CD8-positive, alpha-beta memory T cell (primary cell): ENCODE data around the gene PDE8A. TPM values are rescaled to one million over a fixed set of nuclear protein-coding genes. Genes with fewer than 3 reads are reported as not detected.

ENCODE experiments used
- CTCF ChIA-PET: fragments of 350-600 bp; sonication (Branson Sonifier 250); formaldehyde crosslinking; loops from one replicate; lab custom pipeline; 2021; ENCODE audit warnings: antibody characterized with exemption; lab: Charles Lee
- POLR2A ChIA-PET: fragments of 350-600 bp; sonication (Branson Sonifier 250); formaldehyde crosslinking; loops from one replicate; lab custom pipeline; 2021; ENCODE audit warnings: antibody characterized with exemption; lab: Charles Lee
- DNase-seq, 5 donors: peaks; one replicate each; pipeline versions ENCODE4 v3.0.0 to v3.0.0-alpha.2; 2020 to 2022; ENCODE audit warnings: mixed read lengths in 1 of 5
- H3K27ac ChIP-seq: one replicate; pipeline ENCODE4 v1.7.0; 2013; ENCODE audit warnings: low read depth, mild to moderate bottlenecking, low read length, moderate library complexity
- H3K27me3 ChIP-seq: 2 replicates; pipeline ENCODE4 v1.7.0; 2013; ENCODE audit warnings: low read length, mild to moderate bottlenecking; ENCODE audit not compliant: insufficient read depth, poor library complexity, severe bottlenecking
- H3K36me3 ChIP-seq: 2 replicates; pipeline ENCODE4 v1.7.0; 2013; ENCODE audit warnings: mild to moderate bottlenecking, low read length, moderate library complexity; ENCODE audit not compliant: insufficient read depth
- H3K4me1 ChIP-seq: 2 replicates; pipeline ENCODE4 v1.7.0; 2013; ENCODE audit warnings: mild to moderate bottlenecking, low read length, moderate library complexity; ENCODE audit not compliant: insufficient read depth
- H3K4me3 ChIP-seq: 2 replicates; pipeline ENCODE4 v1.7.0; 2013; ENCODE audit warnings: mild to moderate bottlenecking, low read length
- H3K9me3 ChIP-seq: 2 replicates; pipeline ENCODE4 v1.7.0; 2013; ENCODE audit warnings: mild to moderate bottlenecking, low read length
- H3K27ac Mint-ChIP-seq, 8 donors: one replicate each; pipeline ENCODE4 v1.8.0; 2020 to 2021; ENCODE audit warnings: mixed read lengths in 8 of 8, mild to moderate bottlenecking in 6 of 8, inconsistent platforms in 3 of 8, moderate library complexity in 3 of 8
- H3K27me3 Mint-ChIP-seq, 2 donors: one replicate each; pipeline ENCODE4 v1.8.0; 2020 to 2021; ENCODE audit warnings: mixed read lengths in 2 of 2, mild to moderate bottlenecking in 1 of 2, moderate library complexity in 1 of 2
- H3K36me3 Mint-ChIP-seq, 3 donors: one replicate each; pipeline ENCODE4 v1.8.0; 2020 to 2021; ENCODE audit warnings: mixed read lengths in 3 of 3, inconsistent platforms in 1 of 3, mild to moderate bottlenecking in 1 of 3
- H3K4me1 Mint-ChIP-seq, 3 donors: one replicate each; pipeline ENCODE4 v1.8.0; 2020 to 2021; ENCODE audit warnings: mixed read lengths in 3 of 3, inconsistent platforms in 1 of 3, mild to moderate bottlenecking in 1 of 3
- H3K4me3 Mint-ChIP-seq, 7 donors: one replicate each; pipeline ENCODE4 v1.8.0; 2020 to 2021; ENCODE audit warnings: mixed read lengths in 7 of 7, mild to moderate bottlenecking in 6 of 7, moderate library complexity in 4 of 7, inconsistent platforms in 2 of 7
- H3K9me3 Mint-ChIP-seq, 5 donors: one replicate each; pipeline ENCODE4 v1.8.0; 2020 to 2022; ENCODE audit warnings: mixed read lengths in 5 of 5, mild to moderate bottlenecking in 3 of 5, moderate library complexity in 2 of 5, inconsistent platforms in 1 of 5
- polyA plus RNA-seq: library from polyadenylated mRNA; unstranded; fragments of 300-500 nt; fragmentation: Illumina TruSeq; gene quantifications from one replicate; pipeline ENCODE4 v1.2.3, GENCODE V29; 2021
- total RNA-seq, 2 experiments: library from RNA; stranded (reverse); gene quantifications; one replicate each; pipeline ENCODE4 v1.2.3, GENCODE V29; 2021

The PDE8A gene
- total and polyA plus RNA-seq, 3 experiments from 2014 or later = 4.4 to 17.6 (median 14.3) TPM

DNA sequence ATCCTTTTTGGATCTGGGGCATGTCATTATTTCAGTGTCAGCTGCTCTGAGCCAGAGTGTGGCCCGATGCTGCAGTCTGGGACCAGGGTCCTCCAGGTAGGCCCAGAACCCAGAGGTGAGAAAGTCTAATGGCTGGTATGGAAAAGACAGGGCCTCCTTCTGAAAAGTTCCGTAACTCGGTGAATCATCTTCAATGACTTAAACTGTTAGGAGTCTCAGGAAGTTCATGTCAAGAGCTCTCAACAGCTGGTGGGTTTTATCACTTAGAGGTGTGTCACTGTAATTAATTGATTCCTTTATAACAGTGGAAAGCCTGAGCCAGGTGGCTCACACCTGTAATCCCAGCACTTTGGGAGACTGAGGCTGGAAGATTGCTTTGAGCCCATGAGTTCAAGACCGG is 28.5 kb upstream of the PDE8A start:
- CTCF ChIA-PET = interaction anchor here (0.6 kb wide), 1 partner anchor 25 kb away, joined by 3 read pairs; no protein-coding TSS in a partner anchor
- H3K27me3 ChIP-seq = no peaks in the 10 kb centered on the region
- POLR2A ChIA-PET = no interaction called here
- H3K4me3 Mint-ChIP-seq = no peak overlapping the region
- H3K27ac Mint-ChIP-seq = no peak overlapping the region
- H3K4me3 ChIP-seq = no peak overlapping the region
- no peaks in the 10 kb centered on the region for H3K36me3 Mint-ChIP-seq
- no peaks in the 10 kb centered on the region for H3K4me1 ChIP-seq
- peaks cover 5 to 26% of the 10 kb centered on the region in 2 donors for H3K27me3 Mint-ChIP-seq
- H3K4me1 Mint-ChIP-seq = peaks cover 3 to 7% (median 4%) of the 10 kb centered on the region in 3 donors
- DNase-seq = no peak
- peaks cover 0 to 3% (median 0%) of the 10 kb centered on the region in 5 donors for H3K9me3 Mint-ChIP-seq
- H3K36me3 ChIP-seq = no peaks in the 10 kb centered on the region
- H3K27ac ChIP-seq = no peak overlapping the region
- no peaks in the 10 kb centered on the region for H3K9me3 ChIP-seq

DNA sequence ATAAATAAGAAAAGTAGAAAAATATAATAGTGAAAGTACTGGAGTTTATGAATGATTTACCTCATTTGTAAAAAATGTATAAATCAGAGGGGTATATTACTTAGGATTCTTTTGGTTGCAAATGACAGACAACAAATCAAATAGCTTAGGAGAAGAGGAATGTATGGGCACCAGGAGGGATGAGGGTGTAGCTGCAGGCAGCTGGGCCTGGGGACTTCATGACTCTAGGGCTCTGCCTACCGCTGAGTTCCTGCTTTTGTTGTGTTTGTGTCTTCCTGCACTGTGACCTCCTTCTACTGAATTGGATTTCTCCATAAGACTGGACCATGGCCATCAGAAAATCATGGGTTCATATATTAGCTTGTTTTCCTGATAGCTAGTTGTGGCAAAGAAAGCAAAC is 27.9 kb upstream of the PDE8A start:
- ChIA-PET POLR2A (no interaction called here), CTCF (interaction anchor here (0.6 kb wide), 1 partner anchor 26 kb away, joined by 3 read pairs; no protein-coding TSS in a partner anchor)
- Mint-ChIP-seq H3K4me1 (peaks cover 3 to 7% (median 4%) of the 10 kb centered on the region in 3 donors), H3K27me3 (peaks cover 5 to 28% of the 10 kb centered on the region in 2 donors), H3K36me3 (no peaks in the 10 kb centered on the region), H3K27ac (no peak overlapping the region), H3K4me3 (no peak overlapping the region), H3K9me3 (peaks cover 0 to 3% (median 0%) of the 10 kb centered on the region in 5 donors)
- H3K9me3 ChIP-seq = no peaks in the 10 kb centered on the region
- no peak overlapping the region for H3K4me3 ChIP-seq
- H3K27me3 ChIP-seq = no peaks in the 10 kb centered on the region
- H3K36me3 ChIP-seq = no peaks in the 10 kb centered on the region
- no peak overlapping the region for H3K27ac ChIP-seq
- no peaks in the 10 kb centered on the region for H3K4me1 ChIP-seq
- DNase-seq = no peak

DNA sequence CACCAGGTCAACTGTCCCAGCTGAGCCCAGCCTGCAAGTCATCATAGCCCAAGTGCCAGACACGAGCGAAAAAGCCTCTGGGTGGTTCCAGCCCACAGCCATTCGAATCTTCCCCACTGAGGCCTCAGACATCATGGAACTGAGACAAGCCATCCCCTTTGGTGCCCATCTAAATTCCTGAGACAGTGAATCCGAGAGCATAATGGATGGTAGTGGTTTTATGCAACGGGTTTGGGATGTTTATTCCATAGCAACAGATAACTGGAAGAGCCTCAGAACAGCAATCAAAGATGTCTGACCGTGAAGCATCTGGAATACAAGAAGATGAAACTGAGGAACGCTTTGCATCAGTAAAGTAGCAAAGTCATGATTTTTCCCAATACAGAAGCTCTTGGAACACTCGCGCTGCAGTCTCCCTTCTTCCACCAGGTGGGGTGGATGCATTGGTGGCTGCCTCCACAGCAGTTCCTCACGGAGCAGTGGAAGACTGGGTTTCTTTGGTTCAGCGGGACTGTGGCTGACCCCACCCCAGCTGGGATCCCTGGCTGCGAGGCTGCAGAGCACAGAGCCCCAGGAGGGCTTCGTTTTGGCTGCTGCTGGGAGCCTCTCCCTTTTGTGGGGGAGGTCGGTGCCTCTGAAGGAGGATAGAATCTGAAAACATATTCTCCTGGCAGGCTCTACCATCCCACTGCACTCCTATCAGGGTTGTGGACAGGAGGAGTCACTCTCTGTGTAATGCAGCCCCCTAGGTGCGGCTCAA is 26.4 kb upstream of the PDE8A start:
- ChIA-PET CTCF (interaction anchor here (0.6 to 1.1 kb wide), 2 partner anchors 16 to 89 kb away, joined by 3 to 4 read pairs; no protein-coding TSS in a partner anchor), POLR2A (interaction anchor here (0.7 kb wide), 1 partner anchor 25 kb away, joined by 3 read pairs; no protein-coding TSS in a partner anchor)
- Histone ChIP-seq H3K4me1 (no peaks in the 10 kb centered on the region), H3K36me3 (no peaks in the 10 kb centered on the region), H3K9me3 (no peaks in the 10 kb centered on the region), H3K27me3 (no peaks in the 10 kb centered on the region), H3K27ac (no peak overlapping the region), H3K4me3 (no peak overlapping the region)
- DNase-seq = peak; percentile 3 to 56 (median 21)
- H3K27ac Mint-ChIP-seq = no peak overlapping the region
- H3K36me3 Mint-ChIP-seq = peaks cover 0 to 2% (median 0%) of the 10 kb centered on the region in 3 donors
- no peak overlapping the region for H3K4me3 Mint-ChIP-seq
- peaks cover 0 to 3% (median 0%) of the 10 kb centered on the region in 5 donors for H3K9me3 Mint-ChIP-seq
- peaks cover 6 to 23% of the 10 kb centered on the region in 2 donors for H3K27me3 Mint-ChIP-seq
- peaks cover 3 to 7% (median 4%) of the 10 kb centered on the region in 3 donors for H3K4me1 Mint-ChIP-seq

DNA sequence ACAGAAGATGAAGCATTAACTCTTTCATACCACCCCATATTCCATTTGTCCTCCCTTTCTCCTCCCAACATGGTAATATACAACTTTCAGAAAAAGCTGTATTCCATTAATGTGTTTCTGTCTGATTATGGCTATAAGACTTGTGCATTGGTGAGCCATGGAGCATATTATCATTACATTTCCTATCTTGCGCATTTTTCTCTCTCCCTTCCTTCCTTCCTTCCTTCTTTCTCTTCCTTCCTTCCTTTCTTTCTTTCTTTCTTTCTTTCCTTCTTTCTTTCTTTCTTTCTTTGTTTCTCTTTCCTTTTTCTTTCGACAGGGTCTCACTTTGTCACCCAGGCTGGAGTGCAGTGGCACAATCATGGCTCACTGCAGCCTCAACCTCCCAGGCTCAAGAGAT is 25.5 kb upstream of the PDE8A start:
- Histone ChIP-seq H3K36me3 (no peaks in the 10 kb centered on the region), H3K4me1 (no peaks in the 10 kb centered on the region), H3K9me3 (no peaks in the 10 kb centered on the region), H3K4me3 (no peak overlapping the region), H3K27me3 (no peaks in the 10 kb centered on the region), H3K27ac (no peak overlapping the region)
- POLR2A ChIA-PET = no interaction called here
- CTCF ChIA-PET = interaction anchor here (0.9 to 2.1 kb wide), 3 partner anchors 32 to 213 kb away, joined by 3 to 5 read pairs (median 3); no protein-coding TSS in a partner anchor
- peaks cover 0 to 2% (median 0%) of the 10 kb centered on the region in 3 donors for H3K36me3 Mint-ChIP-seq
- no peak overlapping the region for H3K4me3 Mint-ChIP-seq
- peaks cover 4 to 27% of the 10 kb centered on the region in 2 donors for H3K27me3 Mint-ChIP-seq
- H3K27ac Mint-ChIP-seq = no peak overlapping the region
- peaks cover 3 to 7% (median 4%) of the 10 kb centered on the region in 3 donors for H3K4me1 Mint-ChIP-seq
- no peak for DNase-seq
- no peaks in the 10 kb centered on the region for H3K9me3 Mint-ChIP-seq

DNA sequence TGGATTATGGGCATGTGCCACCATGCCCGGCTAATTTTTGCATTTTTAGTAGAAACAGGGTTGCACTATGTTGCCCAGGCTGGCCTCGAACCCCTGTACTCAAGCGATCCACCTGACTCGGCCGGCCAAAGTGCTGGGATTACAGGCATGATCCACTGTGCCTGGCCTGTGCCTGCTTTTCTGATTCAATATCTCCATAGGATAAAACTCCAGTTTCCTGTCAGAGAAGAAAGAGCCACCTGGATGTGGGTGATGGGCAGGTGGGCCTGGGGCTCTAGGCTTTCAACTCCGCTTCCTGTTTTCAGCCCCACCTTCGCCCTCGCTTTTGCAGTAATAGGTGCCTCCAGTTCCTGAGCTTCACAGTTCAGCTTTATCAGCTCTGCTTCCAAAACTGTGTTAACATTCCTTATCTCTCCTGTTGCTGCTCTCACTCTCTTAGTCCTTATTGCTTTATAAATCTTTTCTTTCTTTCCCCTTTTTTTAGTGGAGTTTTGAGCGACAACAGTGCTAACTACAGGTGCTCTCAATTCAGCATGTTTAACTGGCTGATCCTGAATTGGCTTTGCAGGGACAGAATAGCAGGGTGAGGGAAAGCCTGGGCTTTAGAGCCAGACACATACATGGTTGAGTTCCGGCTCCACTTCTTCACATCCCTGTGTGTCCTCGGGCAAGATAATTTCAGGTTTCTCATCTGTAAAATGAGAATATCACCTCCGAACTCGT is 21.1 kb upstream of the PDE8A start:
- H3K4me3 Mint-ChIP-seq = no peak overlapping the region
- peaks cover 0 to 3% (median 0%) of the 10 kb centered on the region in 5 donors for H3K9me3 Mint-ChIP-seq
- Histone ChIP-seq H3K9me3 (no peaks in the 10 kb centered on the region), H3K27me3 (no peaks in the 10 kb centered on the region), H3K4me1 (no peaks in the 10 kb centered on the region), H3K36me3 (no peaks in the 10 kb centered on the region), H3K4me3 (no peak overlapping the region), H3K27ac (no peak overlapping the region)
- H3K27ac Mint-ChIP-seq = peak overlapping the region in 1 of 8 donors; percentile 38
- peaks cover 0 to 7% (median 4%) of the 10 kb centered on the region in 3 donors for H3K4me1 Mint-ChIP-seq
- H3K36me3 Mint-ChIP-seq = peaks cover 0 to 7% (median 2%) of the 10 kb centered on the region in 3 donors
- ChIA-PET CTCF (no interaction called here), POLR2A (no interaction called here)
- H3K27me3 Mint-ChIP-seq = peaks cover 13 to 37% of the 10 kb centered on the region in 2 donors
- DNase-seq = no peak

DNA sequence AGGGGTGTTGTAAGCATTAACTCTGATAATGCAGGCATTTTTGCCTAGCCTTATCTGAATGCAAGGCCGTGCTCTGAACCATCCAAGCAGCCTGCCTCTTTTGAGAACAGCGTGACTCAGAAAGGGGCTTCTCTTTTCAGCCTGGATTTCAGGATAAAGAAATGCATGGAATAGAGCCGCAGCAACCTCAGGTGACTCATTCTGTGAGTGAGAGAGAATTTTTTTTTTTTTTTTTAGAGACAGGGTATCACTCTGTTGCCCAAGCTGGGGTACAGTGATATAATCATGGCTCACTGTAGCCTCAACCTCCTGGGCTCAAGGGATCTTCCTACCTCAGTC is 20.6 kb upstream of the PDE8A start:
- POLR2A ChIA-PET = no interaction called here
- no peak for DNase-seq
- H3K4me3 Mint-ChIP-seq = no peak overlapping the region
- CTCF ChIA-PET = no interaction called here
- no peaks in the 10 kb centered on the region for H3K36me3 ChIP-seq
- no peaks in the 10 kb centered on the region for H3K9me3 ChIP-seq
- H3K27me3 ChIP-seq = no peaks in the 10 kb centered on the region
- H3K9me3 Mint-ChIP-seq = peaks cover 0 to 3% (median 0%) of the 10 kb centered on the region in 5 donors
- H3K4me3 ChIP-seq = no peak overlapping the region
- H3K27ac ChIP-seq = no peak overlapping the region
- H3K36me3 Mint-ChIP-seq = peaks cover 0 to 7% (median 2%) of the 10 kb centered on the region in 3 donors
- no peak overlapping the region for H3K27ac Mint-ChIP-seq
- no peaks in the 10 kb centered on the region for H3K4me1 ChIP-seq
- peaks cover 0 to 3% (median 0%) of the 10 kb centered on the region in 3 donors for H3K4me1 Mint-ChIP-seq
- peaks cover 13 to 33% of the 10 kb centered on the region in 2 donors for H3K27me3 Mint-ChIP-seq

DNA sequence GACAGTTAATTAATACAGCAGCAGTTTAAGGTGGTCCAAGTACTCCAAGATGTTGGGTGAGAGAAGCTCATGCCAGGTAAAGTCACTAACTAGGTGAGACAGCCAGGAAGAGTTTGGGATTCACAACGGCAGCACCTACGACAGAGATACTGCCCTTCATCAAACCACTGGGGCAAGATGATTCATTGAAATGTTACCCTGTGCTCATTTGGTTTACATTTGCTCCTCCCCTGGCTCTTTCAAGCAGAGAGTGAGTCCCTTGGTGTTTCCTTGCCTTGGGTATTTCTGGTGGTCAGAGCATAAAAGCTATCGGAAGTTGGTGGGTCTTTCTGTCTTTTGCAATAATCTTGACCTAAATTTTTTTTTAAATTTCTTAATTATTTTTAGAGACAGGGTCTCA is 19.9 kb upstream of the PDE8A start:
- Histone ChIP-seq H3K27ac (no peak overlapping the region), H3K9me3 (no peaks in the 10 kb centered on the region), H3K27me3 (no peaks in the 10 kb centered on the region), H3K36me3 (no peaks in the 10 kb centered on the region), H3K4me1 (no peaks in the 10 kb centered on the region), H3K4me3 (no peak overlapping the region)
- peaks cover 0 to 7% (median 2%) of the 10 kb centered on the region in 3 donors for H3K36me3 Mint-ChIP-seq
- H3K27me3 Mint-ChIP-seq = peaks cover 13 to 35% of the 10 kb centered on the region in 2 donors
- ChIA-PET CTCF (no interaction called here), POLR2A (no interaction called here)
- no peak for DNase-seq
- H3K4me1 Mint-ChIP-seq = no peaks in the 10 kb centered on the region
- peaks cover 0 to 3% (median 0%) of the 10 kb centered on the region in 5 donors for H3K9me3 Mint-ChIP-seq
- H3K27ac Mint-ChIP-seq = no peak overlapping the region
- H3K4me3 Mint-ChIP-seq = no peak overlapping the region

DNA sequence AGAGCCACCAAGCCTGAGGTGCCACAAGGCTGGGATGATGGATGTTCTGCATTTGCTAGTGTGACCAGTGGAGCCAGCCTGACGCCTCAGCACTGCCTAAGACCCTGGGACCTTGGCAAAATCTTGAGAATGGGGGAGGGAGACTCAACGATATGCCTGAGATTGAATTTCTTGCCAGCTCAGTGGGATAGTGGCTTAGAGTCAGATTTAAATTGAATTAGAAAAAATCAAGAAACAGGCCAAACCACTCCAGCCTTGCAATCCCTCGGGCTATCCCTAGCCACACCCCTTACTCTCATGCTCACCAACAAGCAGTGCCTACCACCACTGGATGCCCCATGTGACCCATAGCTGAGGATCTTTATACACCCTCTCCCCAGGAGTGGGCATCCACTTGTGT is 18.7 kb upstream of the PDE8A start:
- Mint-ChIP-seq H3K4me1 (no peaks in the 10 kb centered on the region), H3K9me3 (peaks cover 0 to 3% (median 0%) of the 10 kb centered on the region in 5 donors), H3K27me3 (peaks cover 15 to 27% of the 10 kb centered on the region in 2 donors), H3K36me3 (peaks cover 0 to 10% (median 2%) of the 10 kb centered on the region in 3 donors), H3K27ac (no peak overlapping the region), H3K4me3 (no peak overlapping the region)
- Histone ChIP-seq H3K4me1 (no peaks in the 10 kb centered on the region), H3K9me3 (no peaks in the 10 kb centered on the region), H3K4me3 (no peak overlapping the region), H3K36me3 (no peaks in the 10 kb centered on the region), H3K27ac (no peak overlapping the region), H3K27me3 (no peaks in the 10 kb centered on the region)
- CTCF ChIA-PET = no interaction called here
- DNase-seq = no peak
- POLR2A ChIA-PET = no interaction called here
